HG03097 (cell line): ENCODE results near the gene CTRB2.
A peak's percentile ranks its signal among the peaks of the same experiment; 100 is the strongest.

Source experiments
- ATAC-seq: cut with Tn5 transposase; IDR thresholded peaks from one replicate; pipeline ENCODE4 v1.9.1; 2021; ENCODE audit not compliant: unreplicated experiment, low FRiP score

Gene CTRB2

DNA sequence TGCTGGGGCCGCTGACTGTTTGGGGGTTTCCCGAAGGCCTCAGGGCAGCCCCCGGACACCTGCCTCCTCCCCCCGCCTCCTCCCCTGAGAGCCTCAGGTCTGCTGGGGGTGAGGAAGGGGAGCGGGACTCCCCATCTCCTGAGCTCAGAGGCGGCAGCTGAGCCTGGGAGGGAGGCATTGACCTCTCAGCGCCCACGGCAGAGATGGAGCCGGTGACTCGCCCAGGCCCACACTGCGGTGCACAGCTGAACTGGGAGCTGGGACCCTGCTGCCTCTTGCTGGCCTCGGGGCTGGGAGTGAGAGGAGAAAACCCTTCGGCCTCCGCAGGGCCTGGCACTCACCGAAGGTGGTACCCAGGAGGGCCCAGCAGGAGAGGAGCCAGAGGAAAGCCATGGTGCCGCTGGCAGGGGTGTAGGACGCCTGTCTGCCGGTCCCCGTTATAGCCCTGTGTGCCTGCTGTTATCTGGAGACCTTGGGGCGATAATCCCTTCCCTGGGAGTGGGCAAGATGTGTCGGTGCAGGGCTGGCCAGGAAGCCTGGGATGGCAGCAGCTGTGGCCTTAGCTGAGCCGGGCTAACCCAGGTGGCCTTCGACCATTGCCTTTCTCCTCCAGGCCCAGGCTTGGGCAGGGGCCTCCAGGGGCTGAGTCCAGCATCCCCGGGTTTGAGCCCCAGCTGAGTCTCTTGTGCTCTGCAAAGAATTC lies at the start of gene CTRB2:
Gene CTRB2 (minus strand): TSS at position 413 of the 703 bp plus-strand sequence. CDS start 20 bp downstream, at position 393.
- ATAC-seq, result no peak

DNA sequence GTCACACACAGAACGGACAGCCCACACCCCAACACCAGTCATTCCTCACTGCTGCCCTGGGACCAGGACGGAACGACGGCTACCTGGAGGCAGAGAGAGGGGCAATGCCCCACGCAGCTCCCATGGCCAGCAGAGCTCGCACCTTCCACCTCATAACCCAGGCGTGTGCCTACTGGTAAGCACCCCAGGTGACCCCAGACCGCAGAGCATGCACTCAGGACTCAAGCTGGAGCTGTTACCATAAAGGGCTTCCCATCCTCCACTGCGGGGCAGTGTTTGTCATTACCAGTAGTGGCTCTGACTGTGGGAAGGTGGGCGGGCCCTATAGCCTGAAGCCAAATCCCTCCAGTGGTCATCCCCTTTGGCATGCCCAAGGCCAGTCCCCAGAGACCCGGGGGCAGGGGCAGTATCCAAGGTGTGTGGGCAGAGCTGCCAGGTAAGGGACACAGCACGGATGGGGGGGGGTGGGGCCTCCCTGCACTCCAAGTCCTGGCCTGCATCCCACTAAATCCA lies 49.2 kb upstream of the CTRB2 start:
- no peak for ATAC-seq

DNA sequence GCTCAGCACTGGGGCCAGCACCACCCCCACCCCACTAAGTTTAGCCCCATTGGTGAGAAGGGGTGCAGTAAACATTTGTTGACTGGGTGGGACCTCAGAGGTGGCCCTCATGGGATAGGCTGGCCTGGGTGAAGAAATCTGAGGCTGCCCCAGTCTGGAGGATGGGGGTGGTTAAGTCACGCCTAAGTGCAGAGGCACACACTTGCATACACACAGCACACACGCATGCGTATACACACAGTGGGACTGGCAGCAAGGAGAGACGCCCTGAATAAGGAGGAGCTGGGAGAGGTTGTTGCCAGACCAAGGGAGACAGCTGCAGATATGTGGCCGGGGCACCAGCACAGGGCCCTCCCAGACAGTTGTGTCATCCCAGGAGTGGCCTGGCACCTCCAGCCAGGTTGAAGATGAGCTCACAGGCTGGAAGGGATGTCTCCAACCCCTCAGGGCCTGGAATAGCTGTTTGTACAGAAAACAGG lies 47.4 kb upstream of the CTRB2 start:
- ATAC-seq, result no peak

GRCh38 chr16:75252946-75253911 lies 46.3 kb upstream of the CTRB2 start:
- no peak for ATAC-seq

DNA sequence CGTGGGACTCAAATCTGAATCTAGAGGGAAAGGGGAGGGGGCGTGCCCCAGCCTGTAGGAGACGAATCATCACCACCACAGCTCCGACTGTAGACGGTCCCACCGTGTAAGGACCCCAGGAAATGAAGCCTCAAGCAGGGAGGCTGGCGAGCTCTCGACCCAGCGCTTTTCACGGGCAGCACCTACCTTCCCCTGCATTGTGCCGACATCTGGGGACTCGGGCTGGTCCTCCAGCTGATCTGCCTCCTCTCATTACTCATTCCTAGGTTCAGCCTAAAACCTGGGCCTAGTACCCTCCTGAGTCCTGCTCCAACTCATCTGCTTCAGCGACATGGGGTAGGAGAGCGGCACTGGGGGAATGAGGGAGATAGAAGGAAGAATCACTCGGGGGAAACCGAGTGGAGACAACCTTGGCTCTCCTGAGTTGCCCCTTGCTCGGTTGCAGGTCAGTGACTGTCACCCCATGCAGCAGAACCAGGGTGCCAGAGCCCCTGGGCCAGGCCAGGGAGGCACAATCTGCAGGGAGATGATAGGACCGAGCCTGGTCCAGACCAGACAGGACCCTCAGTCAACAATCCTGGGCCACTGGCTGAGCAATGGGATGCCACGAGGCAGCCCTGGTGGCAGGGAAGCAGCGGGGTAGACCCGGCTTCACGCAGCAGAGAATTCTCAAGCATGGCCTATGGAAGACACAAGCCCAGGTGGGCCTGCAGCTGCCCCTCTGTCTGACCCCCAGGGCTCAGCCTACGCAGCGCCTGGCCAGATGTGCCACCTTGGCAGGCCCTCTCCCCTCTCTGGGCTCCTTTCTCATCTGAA lies 45.3 kb upstream of the CTRB2 start:
- ATAC-seq, result no peak

GRCh38 chr16:75251280-75252048 lies 44.5 kb upstream of the CTRB2 start, which contains the start of gene BCAR1:
Gene BCAR1, minus strand, starts transcription at chr16:75251624. Its CDS starts 142 bp downstream, at chr16:75251482.
- ATAC-seq, result peak; percentile 65

DNA sequence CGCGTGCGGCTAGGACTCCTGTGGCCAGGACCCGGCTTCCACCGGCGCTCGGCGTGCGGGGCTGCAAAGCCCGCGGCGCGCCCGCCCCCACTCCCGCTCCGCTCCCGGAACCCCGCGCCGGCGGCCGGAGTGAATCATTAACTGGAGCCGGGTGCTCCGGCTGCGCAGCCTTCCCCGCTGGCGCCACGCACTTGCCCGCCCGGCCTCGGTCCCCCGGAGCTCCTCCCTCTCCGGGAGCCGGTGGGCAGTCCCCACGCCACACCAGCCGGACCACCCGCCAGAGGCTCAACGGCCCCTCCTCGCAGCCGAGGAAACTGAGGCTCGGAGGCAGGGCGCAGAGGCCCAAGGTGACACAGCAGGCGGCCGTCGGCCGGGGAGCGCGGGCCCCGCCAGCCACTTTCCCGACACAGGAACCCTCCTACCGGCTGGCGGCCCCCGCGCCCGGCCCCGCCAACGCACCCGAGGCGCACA lies 43.9 kb upstream of the CTRB2 start:
- peak; percentile 37 for ATAC-seq

DNA sequence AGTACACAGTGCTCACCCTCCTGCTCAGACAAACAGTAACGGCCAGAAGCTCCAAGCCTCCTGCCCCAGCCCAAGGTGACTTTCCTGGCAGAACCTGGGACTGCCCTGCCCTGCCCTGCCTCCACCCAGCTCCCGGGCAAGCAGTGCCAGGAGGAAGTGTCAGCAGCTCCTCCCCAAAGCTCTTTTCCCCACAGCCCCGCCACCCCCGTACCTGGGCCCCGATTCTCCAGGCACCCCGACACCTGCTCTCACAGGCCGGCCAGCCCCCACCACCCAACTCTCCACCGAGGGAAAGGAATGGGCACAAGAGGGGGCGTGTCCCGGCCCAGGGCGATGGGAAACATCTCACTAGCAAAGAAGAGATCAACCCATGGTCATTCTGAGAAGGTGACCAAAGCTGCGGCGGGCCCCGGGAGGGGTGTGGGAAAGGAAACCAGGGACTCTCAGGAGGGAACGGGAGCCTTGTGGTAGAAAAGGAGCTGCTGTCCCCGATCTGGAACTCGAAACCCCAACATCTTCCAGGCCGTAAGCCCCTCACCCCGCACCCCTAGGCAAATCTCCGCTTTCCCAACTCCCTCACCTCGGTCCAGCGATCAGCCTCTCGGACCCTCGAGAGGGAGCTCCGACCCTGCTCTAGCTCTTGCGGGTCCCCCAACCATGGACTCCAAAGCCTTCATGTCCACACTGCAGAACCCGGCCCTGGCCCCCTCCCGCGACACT lies 43.3 kb upstream of the CTRB2 start:
- peak; percentile 4 for ATAC-seq

GRCh38 chr16:75249441-75249840 lies 42.5 kb upstream of the CTRB2 start:
- no peak for ATAC-seq

- no peak for ATAC-seq
Measured at GRCh38 chr16:75248536-75249380, 41.8 kb upstream of the CTRB2 start.

DNA sequence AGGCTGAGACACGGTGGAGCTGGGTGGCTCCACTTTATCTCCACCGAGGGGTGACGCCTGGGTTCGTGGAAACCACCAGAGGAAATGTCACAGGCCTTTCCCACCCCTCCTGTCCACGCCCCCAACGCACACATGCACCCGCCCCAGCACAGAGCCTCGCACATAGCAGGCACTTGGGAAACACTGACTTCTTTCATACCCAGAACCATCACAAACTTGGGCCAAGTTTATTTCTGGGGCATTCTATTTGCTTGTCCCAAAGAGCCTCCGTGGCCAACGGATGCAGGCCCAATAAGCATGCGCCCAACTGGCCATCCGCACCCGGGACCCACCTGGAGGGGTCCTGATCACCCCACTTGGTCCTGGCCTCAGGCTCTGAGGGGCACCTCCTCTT lies 41.2 kb upstream of the CTRB2 start:
- ATAC-seq, result no peak

DNA sequence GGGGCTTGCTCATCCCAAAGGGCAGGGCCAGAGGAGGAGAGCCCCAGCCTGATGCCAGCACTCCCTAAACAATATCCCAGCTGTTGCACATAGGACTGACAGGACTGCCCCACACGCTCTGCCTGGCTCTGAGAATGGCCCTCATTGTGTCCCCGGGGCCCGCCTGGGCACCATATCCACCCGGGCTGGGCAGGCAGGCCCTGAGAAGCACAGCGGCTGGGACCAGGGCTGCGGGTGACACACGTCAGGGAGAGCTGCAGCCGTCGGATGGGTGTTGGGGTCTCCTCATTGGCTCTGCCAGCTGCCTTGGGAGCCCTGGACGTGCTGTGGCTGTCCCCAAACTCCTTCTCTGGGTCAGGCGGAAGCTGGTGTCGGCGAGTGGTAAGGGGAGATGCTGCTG lies 40.3 kb upstream of the CTRB2 start:
- no peak for ATAC-seq

DNA sequence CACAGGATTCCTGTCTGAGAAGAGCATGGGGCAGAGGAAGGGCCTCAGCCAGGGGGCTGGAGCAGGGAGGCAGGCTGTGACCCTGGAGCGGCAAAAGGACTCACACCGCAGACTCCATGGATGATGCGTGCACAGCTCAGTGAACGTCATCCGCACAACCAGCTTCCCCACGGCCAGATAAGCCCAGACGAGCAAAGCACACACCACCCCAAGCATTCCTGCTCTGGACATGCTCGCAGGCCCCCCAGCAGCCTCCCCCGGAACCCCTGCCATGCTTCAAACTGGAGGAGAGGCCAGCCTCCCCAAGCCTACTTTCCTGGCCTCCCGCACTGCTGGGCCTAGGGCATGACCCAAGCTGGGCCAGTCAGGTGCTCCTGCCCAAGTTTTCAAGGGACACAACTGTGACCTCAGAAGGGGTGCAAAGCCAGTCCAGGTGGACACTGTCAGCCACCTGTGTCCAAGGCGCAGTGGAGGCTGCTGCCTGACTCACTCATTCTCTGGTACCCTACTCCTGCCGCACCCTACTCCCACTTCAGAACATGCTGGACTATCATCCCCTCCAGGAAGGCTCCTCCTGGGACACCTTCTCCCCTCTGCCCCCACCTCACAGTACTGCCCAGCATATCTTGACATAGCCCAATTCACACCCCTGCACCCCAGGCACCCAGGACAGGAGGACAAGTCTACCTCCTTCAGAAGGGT lies 39.7 kb upstream of the CTRB2 start:
- ATAC-seq, result no peak

DNA sequence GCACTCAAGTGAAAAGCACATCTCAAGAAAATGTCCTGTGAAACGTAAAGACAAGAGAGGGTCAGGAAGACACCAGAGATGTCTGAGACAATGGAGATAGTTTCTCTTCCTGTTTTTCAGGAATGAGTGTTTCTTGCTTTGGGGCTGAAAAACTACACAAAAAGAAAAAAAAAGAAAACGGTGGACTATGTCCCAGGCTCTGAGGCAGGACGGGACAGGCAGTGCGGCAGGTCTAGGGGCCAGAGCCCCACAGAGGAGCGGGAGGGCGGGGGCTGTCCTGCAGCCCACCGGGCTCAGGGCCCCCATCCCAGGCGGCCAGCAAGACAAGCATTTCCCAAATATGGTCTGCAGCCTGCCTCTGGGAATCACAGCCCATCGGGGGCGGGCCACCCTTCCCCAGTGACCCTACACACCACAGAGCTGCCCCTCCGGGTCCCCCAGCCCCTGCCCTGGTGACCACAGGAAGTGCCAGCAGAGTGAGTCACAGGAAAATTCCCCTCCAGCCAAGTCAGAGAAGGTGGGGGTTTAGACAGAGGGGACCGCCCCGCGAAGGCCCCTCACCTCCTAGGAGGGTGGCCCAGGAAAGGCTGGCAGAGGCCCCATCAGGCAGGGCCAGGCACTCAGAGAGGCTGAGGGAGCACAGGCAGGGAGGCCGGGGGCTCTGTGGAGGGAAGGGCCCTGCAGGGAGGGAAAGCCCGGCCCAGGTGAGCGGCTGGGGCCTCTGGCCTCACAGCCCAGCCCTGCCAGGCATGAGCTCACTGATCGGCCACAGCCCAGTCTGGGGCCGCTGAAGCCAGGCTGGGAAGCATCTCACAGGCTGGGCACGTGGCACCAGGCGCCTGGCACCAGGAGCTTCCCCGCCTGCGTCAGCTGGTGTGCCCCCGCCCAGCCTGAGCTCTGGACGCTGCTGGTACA lies 38.1 kb upstream of the CTRB2 start:
- ATAC-seq, result no peak

DNA sequence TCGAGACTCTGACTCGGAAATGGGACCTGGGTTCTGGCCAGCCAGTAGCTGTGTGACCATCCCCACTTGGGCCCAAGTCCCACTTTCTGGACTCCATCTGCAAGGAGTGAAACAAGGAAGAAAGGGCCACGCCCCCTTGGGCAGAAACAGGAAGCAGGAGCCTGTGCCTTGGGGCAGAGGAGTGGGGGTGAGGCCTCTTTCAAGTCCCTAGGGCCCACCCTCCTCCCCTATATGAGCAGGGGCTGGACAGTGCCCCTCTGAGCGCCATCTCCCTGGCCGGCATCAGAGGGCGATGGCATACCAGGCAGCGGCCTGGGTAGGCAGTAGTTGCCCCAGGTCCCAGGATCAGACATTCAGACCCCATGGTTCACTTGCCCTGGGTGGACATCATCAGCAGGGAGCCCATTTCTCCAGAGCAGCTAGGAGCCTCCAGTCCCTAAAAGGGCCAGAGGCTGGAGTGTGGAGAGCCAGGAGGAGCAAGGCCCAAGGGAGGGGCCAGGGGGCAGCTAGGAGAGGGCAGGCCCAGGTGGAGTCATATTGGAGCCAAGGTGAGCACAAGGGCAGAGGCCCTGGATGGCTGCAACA lies 37.4 kb upstream of the CTRB2 start:
- ATAC-seq, result no peak

DNA sequence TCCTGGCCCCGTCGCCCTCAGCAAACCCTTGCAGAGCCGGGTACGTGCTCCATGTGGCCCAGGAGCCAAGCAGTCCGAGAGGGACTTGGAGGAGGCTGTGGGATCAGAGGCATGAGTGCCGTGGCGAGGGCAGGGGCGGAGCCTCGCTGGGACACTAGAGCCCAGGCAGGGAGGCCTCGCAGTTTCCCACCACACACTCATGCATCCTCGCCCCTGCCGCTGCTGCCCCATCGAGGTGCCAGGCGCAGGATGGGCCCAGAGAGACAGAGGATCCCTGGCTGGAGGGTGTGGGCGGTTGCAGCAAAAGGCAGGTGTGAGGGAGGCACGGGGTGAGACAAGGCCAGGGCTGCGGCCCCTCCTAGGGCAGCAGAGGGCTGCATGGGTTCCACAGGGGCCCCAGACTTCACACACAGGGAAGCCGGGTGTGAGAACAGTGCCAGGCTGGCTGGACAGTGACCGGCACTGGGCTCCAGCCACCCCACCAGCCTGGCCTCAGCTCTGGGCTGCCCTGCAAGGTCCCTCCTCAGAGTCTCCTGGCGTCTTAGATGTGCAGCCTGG lies 36.8 kb upstream of the CTRB2 start:
- no peak for ATAC-seq
